AML-193 (cell line): ENCODE results near the gene SPDYE17.
"Not testable (repeated sequence)": the region's sequence is repeated elsewhere in the genome, so short reads cannot be mapped to it uniquely, and the experiment has no call there.

ENCODE experiments used
- DNase-seq, 2 experiments: peaks; one replicate each; lab custom pipeline; 2025; lab: John Stamatoyannopoulos, UW

The SPDYE17 gene

GRCh38 chr7:77032261-77032660 lies at the start of gene SPDYE17:
Gene SPDYE17 (minus strand): TSS chr7:77032361. CDS start chr7:77030570, 1,791 bp downstream.
- not testable (repeated sequence) for DNase-seq

GRCh38 chr7:77080236-77080635 lies 48.1 kb upstream of the SPDYE17 start:
- not testable (repeated sequence) for DNase-seq

- not testable (repeated sequence) for DNase-seq
Observed at GRCh38 chr7:77079624-77080023, 47.5 kb upstream of the SPDYE17 start.

- DNase-seq, result not testable (repeated sequence)
Observed at GRCh38 chr7:77079112-77079511, 47.0 kb upstream of the SPDYE17 start.

- DNase-seq, result not testable (repeated sequence)
Observed at GRCh38 chr7:77077060-77077459, 44.9 kb upstream of the SPDYE17 start.

- DNase-seq, result not testable (repeated sequence)
Observed at GRCh38 chr7:77074786-77075396, 42.7 kb upstream of the SPDYE17 start.

GRCh38 chr7:77071108-77071507 lies 38.9 kb upstream of the SPDYE17 start:
- not testable (repeated sequence) for DNase-seq

GRCh38 chr7:77065869-77066268 lies 33.7 kb upstream of the SPDYE17 start:
- DNase-seq, result not testable (repeated sequence)

- not testable (repeated sequence) for DNase-seq
Observed at GRCh38 chr7:77063732-77064131, 31.6 kb upstream of the SPDYE17 start.

- DNase-seq, result not testable (repeated sequence)
Observed at GRCh38 chr7:77062557-77062956, 30.4 kb upstream of the SPDYE17 start, which contains the start of gene SPDYE18. Gene SPDYE18 (minus strand): TSS chr7:77062558. CDS start chr7:77060512, 2,046 bp downstream.

- DNase-seq, result not testable (repeated sequence)
Observed at GRCh38 chr7:77026349-77026748, 5.8 kb downstream of the SPDYE17 start.

- not testable (repeated sequence) for DNase-seq
Observed at GRCh38 chr7:77010074-77010680, 22.0 kb downstream of the SPDYE17 start.

GRCh38 chr7:77008000-77008399 lies 24.2 kb downstream of the SPDYE17 start:
- not testable (repeated sequence) for DNase-seq

- not testable (repeated sequence) for DNase-seq
Observed at GRCh38 chr7:77006127-77007110, 25.7 kb downstream of the SPDYE17 start.

GRCh38 chr7:77005461-77006057 lies 26.6 kb downstream of the SPDYE17 start:
- DNase-seq, result not testable (repeated sequence)

- not testable (repeated sequence) for DNase-seq
Observed at GRCh38 chr7:77004151-77004550, 28.0 kb downstream of the SPDYE17 start.

- DNase-seq, result not testable (repeated sequence)
Observed at GRCh38 chr7:77003241-77003640, 28.9 kb downstream of the SPDYE17 start.

- not testable (repeated sequence) for DNase-seq
Observed at GRCh38 chr7:77002678-77003233, 29.4 kb downstream of the SPDYE17 start.

GRCh38 chr7:77002104-77002503 lies 30.1 kb downstream of the SPDYE17 start:
- not testable (repeated sequence) for DNase-seq

- not testable (repeated sequence) for DNase-seq
Observed at GRCh38 chr7:76999474-77000107, 32.6 kb downstream of the SPDYE17 start.
